HL-60 (cell line): ENCODE data around the gene SLC4A4.

Experiments used
- DNase-seq, 2 experiments: peaks; one replicate each; pipeline ENCODE4 v3.0.0-alpha.2; 2010 to 2020; ENCODE audit warnings: low read depth in 1 of 2, low spot score in 1 of 2
- H3K27ac ChIP-seq: fragments of 250-450 bp; sonication (Bioruptor Pico); replicated peaks from 2 replicates; pipeline ENCODE4 v1.5.1; 2020; ENCODE audit warnings: mild to moderate bottlenecking, moderate library complexity
- H3K27me3 ChIP-seq: fragments of 250-450 bp; sonication (Bioruptor Pico); 2 replicates; pipeline ENCODE4 v1.5.1; 2021; ENCODE audit warnings: mild to moderate bottlenecking, moderate library complexity; ENCODE audit not compliant: insufficient read depth, poor library complexity, severe bottlenecking
- H3K4me3 ChIP-seq: replicated peaks from 2 replicates; pipeline ENCODE4 v1.5.1; 2011; ENCODE audit warnings: mild to moderate bottlenecking, control low read depth, low read length; ENCODE audit not compliant: insufficient read depth
- CTCF ChIP-seq: IDR thresholded peaks from one replicate; pipeline ENCODE4 v1.5.1; 2011; ENCODE audit warnings: low read length, control low read depth, inconsistent platforms; ENCODE audit not compliant: insufficient read depth
- GABPA ChIP-seq: IDR thresholded peaks from 2 replicates; pipeline ENCODE4 v1.6.1; 2012; ENCODE audit warnings: low read depth
- POLR2AphosphoS5 ChIP-seq: IDR thresholded peaks from 2 replicates; pipeline ENCODE4 v1.6.1; 2012; ENCODE audit warnings: low read depth
- REST ChIP-seq: IDR thresholded peaks from 2 replicates; pipeline ENCODE4 v1.6.1; 2012; ENCODE audit warnings: low read depth; ENCODE audit not compliant: insufficient replicate concordance
- SPI1 ChIP-seq: IDR thresholded peaks from 2 replicates; pipeline ENCODE4 v1.6.1; 2012; ENCODE audit warnings: low read depth, mild to moderate bottlenecking, borderline replicate concordance

The SLC4A4 gene

GRCh38 chr4:71360844-71361243, 22.0 kb downstream of the SLC4A4 start:
- H3K27ac ChIP-seq, result no peak overlapping the region
- no peak for DNase-seq
- H3K27me3 ChIP-seq, result no peaks in the 10 kb centered on the region
- TF ChIP-seq SPI1, result no peak
- TF ChIP-seq GABPA, result no peak
- TF ChIP-seq CTCF, result no peak
- no peak for TF ChIP-seq POLR2AphosphoS5
- no peak for TF ChIP-seq REST
- H3K4me3 ChIP-seq, result no peak overlapping the region

GRCh38 chr4:71361476-71361875, 22.7 kb downstream of the SLC4A4 start:
- no peak for DNase-seq
- no peak for TF ChIP-seq SPI1
- no peak for TF ChIP-seq POLR2AphosphoS5
- TF ChIP-seq GABPA, result no peak
- no peak for TF ChIP-seq REST
- TF ChIP-seq CTCF, result no peak
- H3K4me3 ChIP-seq, result no peak overlapping the region
- no peaks in the 10 kb centered on the region for H3K27me3 ChIP-seq
- H3K27ac ChIP-seq, result no peak overlapping the region

GRCh38 chr4:71366766-71367165, 27.9 kb downstream of the SLC4A4 start:
- TF ChIP-seq SPI1, result no peak
- no peak for TF ChIP-seq POLR2AphosphoS5
- no peak for TF ChIP-seq GABPA
- TF ChIP-seq REST, result no peak
- no peak for TF ChIP-seq CTCF
- H3K4me3 ChIP-seq, result no peak overlapping the region
- no peak overlapping the region for H3K27ac ChIP-seq
- DNase-seq, result no peak
- no peaks in the 10 kb centered on the region for H3K27me3 ChIP-seq
